Stimulated activated CD4-positive, alpha-beta T cell treated with anti-CD3 and anti-CD28 coated beads, Interleukin-15, amount 100 ng/mL, for 48 hours (primary cell): ENCODE measurements around the gene RBM20.

Experiments
- DNase-seq, 2 donors: peaks; one replicate each; pipeline ENCODE4 v3.0.0-alpha.2; 2020; ENCODE audit warnings: low read depth in 2 of 2

RBM20 gene

DNA sequence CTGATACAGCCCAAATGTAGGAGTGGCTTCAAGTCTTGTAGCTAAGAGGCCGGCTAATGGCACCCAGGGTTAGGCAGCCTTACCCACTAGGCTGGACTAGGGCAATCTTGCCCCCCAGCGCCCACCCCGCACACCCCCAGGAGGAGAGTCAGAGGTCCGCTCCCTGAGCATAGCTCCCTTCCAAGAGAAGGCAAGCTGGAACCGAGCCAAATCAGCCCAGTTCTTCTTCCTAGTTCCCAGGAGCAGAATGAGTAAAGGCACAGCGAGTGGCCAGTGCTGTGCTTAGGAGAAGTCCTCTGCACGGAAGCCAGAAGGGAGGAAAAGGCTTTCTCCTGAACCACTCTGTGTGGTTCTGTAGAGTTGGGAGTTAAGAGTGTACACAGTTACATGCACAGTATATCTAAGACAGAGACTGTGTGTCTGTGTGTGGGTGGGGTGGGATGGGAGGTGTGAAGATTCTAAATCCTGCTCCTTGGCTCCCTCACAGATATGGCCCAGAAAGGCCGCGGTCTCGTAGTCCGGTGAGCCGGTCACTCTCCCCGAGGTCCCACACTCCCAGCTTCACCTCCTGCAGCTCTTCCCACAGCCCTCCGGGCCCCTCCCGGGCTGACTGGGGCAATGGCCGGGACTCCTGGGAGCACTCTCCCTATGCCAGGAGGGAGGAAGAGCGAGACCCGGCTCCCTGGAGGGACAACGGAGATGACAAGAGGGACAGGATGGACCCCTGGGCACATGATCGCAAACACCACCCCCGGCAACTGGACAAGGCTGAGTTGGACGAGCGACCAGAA lies 167.8 kb downstream of the RBM20 start:
- DNase-seq: no peak

GRCh38 chr10:110812583-110812982 lies 168.4 kb downstream of the RBM20 start:
- no peak for DNase-seq

DNA sequence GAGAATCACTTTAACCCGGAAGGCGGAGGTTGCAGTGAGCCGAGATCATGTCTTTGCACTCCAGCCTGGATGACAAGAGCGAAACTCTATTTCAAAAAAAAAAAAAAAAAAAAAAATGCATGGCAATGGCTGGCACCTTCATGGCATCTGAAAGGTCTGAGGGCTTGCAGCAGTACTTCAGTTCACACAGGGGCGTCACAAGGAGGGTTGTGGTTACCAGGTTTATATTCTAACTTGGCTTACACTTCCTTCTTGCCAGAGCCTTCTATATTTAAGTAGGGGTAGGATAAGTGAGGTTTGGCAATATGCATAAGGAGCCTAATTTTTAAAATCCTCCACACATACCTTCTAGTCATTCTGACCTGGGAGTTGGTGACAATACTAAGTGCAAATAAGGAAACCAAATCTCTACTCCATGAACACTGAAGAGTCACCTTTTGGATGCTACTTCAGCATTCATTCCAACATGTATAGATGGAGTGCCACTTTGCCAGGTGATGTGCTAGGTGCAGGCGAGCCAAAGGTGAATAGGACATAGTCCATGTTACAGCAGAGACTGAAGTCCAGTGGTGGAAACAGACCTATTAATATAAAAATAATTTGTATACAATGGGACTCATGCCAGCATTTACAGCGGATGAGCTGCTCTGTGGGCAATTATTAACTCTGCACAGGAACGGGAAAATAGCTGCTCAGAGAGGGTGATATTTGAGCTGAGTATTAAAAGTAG lies 169.8 kb downstream of the RBM20 start:
- DNase-seq: no peak

DNA sequence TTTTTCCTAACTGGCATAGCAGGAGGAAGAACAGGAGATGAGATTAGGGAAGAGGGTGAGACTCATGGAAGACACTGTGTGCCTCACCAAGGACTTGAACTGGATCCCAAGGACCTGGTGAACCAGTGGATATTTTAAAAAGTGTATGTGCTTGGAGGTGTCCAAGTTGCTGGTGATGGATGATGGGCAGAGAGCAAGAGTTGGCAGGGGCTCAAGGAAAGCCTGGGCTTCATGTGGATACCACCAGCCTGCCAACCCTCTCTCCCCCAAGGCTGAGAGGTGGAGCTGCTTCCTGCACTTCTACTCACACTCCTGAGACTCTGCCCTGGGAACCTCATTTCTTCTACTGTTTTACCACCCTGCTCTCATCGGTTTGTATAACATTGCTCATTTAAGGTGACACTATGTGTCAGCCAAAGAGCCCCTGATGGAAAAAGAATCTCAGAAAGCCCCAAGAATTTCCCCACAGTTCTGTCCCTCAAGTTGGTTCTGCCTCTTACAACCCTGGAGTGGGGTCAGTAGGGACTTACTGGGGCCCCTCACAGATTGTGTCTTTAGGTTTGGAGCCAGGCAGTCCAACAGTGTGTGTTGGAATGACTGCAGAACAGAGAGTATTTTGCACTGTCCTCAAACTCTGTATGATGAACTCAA lies 171.3 kb downstream of the RBM20 start:
- DNase-seq: no peak

- DNase-seq: no peak
These were observed 173.5 kb downstream of the RBM20 start for GRCh38 chr10:110817614-110818013.

DNA sequence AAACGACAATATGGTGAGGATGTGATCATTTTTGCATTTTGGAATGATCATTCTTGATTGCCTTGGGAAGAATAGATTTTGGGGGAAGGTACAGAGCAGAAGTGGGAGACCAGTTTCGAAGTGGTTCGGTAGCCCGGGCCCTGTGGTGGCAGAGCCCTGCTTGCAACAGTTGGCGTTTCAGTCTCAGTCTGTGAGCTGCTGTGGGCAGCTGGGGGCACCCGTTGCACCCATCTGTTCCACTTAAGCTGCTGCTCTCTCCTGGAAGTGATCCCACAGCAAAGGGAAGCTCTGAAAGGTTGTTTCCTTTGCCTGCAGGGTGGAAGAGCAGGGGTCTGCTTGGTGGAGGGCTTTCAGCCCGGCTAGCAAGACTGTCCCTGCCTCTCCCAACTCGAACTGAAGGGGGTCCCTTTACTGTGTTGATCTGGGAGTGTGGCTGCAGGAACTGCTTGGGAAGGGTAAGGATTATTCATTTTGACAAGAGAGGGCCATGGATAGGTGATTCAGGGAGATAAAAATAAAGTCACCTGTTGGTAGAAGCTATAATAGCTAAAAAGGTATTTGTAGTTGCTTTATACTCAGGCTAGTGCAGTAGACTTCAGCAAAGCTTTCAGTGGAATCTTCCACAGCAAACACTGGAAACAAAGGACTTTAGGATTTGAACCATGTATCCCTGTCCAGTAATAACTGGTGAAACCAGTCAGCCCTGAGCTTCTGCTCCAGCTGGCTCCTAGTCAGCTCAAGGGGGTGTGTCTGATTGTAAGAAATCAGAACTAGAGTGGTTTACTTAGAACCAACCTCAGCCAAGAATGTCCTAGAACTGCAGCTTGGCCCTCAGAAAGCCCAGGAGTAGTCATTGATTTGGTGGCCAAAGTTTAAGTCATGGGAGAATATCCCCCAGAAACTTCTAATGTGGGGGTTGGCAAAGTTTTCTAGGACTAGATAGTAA lies 174.4 kb downstream of the RBM20 start:
- DNase-seq: no peak

DNA sequence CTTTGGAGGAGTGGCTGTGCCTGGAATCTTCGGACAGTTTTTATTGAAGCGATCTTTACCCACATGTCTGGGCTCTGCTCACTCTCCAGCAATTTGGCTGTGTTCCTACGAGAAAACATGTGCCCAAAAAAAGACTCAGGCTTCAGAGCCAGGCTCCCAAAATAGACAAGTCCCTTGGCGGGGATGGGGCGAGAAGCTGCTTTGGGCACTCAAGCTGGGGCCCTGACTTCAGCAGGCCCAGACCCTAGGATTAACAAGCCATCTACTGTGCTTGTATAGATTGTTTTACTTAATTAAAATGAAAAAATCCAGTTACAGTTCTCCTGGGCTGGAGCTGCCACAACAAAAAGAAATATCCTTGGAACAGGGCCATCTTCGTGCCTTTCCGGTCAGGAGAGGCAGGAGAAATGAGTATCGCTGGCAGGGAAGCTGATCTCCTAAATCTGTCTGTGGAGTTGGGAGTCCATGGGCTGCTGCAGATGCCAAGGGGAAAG lies 176.2 kb downstream of the RBM20 start:
- DNase-seq: no peak

DNA sequence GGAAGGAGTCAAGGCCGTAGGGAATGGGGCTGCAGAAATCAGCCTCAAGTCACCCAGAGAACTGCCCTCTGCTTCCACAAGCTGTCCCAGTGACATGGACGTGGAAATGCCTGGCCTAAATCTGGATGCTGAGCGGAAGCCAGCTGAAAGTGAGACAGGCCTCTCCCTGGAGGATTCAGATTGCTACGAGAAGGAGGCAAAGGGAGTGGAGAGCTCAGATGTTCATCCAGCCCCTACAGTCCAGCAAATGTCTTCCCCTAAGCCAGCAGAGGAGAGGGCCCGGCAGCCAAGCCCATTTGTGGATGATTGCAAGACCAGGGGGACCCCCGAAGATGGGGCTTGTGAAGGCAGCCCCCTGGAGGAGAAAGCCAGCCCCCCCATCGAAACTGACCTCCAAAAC lies 177.4 kb downstream of the RBM20 start:
- no peak for DNase-seq

DNA sequence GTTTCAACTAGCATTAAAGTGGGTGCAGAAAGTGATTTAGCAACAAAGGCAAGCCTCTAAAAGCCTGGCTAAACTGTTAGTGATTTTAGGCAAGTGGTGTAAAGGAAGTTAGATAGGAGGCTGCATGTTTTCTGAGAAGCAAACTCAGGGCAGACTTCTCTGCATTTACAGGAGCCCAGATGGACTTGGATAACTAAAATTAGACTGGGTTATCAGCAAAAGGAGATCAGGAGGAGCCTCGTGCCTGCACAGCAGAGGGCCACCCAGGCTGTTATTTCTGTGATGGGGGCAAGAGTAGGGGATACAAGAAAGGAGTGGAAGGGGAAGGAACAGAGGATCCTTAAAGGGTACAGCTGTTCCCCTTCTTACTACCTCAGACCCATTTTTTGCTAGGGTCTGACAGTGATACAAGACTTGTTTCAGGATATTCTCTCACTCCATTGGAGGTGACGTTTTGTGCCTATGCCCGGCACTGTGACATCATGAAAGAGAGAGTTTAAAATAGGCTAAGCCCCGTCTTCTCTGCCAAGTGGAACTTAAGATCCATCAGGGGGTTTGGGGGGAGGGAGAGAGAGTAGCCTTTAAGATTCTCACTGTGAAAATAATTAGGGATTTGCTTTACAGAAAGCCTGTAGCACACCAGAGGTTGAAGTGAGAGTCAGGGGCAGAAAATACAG lies 178.0 kb downstream of the RBM20 start:
- no peak for DNase-seq

GRCh38 chr10:110822712-110823311 lies 178.7 kb downstream of the RBM20 start:
- no peak for DNase-seq

GRCh38 chr10:110824152-110824441 lies 180.0 kb downstream of the RBM20 start:
- no peak for DNase-seq

DNA sequence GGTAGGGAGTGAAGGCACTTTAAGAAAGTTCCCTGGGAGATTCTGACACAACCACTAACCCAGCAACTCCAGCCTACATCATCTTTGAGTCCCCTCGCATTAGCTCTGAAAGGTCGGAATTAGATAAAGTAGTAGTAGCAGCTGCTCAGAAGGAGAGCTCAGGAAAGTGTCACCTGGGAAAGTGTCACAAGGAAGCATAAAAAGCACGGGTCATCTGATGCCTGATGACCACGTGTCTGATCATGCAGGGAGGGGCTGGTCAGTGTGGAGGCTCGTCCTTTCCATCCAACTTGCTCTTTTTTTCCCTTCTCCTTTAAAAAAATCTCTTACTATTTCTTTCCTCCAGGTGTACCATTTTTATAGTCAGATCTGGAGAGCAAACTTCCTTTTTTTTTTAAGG lies 180.5 kb downstream of the RBM20 start:
- DNase-seq: no peak

- DNase-seq: no peak
These were observed 181.4 kb downstream of the RBM20 start for GRCh38 chr10:110825508-110825907.

DNA sequence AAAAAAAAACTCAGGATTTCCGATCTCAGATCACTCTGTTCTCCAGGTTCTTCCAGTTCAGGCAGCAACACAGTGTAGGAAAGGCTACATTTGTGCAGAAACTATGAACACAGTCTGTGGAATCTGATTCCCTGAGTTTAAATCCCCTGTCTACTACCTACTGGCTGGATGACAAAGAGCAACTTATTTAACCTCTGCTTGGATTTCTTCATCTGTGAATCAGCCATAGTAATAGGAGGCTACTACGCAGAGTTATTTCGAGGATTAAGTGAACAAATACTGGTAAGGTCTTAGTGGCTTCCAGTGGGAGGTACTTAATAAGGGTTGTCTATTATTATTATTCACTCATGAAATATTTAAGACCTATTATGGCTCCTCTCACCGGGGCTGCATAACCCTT lies 183.3 kb downstream of the RBM20 start:
- no peak for DNase-seq

DNA sequence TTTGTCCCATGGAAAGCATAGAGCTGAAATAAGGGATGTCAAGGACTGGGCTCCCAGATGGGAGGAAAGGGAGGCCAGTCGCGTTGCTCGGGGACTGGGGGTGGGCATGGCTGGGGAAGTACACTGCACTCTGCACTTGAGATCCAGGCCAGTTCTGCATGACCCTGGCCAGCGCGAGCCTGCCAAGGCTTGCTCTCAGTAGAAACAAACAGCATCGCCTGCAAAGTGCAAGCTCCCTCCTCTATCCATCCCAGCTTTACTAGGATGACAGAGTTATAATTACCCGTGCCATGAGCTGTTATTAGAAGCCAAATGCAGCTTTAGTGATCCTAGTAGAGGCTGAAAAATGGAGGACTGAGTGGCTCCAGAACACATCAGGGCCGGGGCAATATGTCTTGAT lies 183.7 kb downstream of the RBM20 start:
- no peak for DNase-seq

GRCh38 chr10:110828525-110828924 lies 184.4 kb downstream of the RBM20 start:
- no peak for DNase-seq

DNA sequence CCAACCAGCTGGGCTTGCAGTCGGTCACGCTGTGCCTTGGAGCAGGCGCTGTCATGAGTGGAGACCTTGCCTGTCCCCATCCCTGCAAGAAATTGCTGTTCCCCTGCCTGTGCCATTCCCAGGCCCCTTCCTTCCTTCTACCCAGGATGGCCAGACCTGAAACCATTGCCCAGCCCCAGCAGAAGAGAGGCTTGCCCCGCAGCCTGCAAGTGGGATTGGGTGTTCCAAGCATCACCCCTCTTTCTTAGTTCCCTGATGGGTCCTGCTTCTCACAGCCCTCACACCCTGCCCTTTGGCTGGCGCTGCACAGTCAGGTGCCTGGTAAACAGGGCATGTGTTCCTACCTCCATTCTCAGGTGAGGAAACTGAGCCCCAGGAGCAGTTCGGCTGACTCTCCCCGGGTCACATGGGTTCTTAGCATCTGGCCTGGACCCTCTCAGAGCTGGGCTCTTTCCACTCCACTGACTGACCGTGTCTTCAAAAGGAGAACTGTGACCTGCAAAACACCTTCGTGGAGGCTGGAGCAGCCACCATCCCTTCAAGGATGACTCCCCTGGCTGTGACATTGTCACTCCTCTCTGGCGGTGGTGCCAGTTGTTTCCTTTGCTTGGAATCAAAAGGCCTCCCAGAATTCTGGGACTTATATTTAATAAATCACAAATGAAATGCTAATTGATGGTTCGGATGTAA lies 185.7 kb downstream of the RBM20 start:
- DNase-seq: no peak

GRCh38 chr10:110833234-110833940 lies 189.3 kb downstream of the RBM20 start:
- no peak for DNase-seq

GRCh38 chr10:110833941-110834628 lies 189.9 kb downstream of the RBM20 start:
- DNase-seq: no peak
